GM12872 (cell line): Measurements from ENCODE around the gene SERPINA5.

Source experiments
- TF ChIP-seq, protein P1 (sequence below): IDR thresholded peaks from 3 replicates; pipeline ENCODE4 v1.5.1; 2011; ENCODE audit warnings: low read depth, mild to moderate bottlenecking, low read length, moderate library complexity; ENCODE audit not compliant: insufficient read depth

Gene SERPINA5

GRCh38 chr14:94562941-94563883 is 18.0 kb upstream of the SERPINA5 start:
- TF ChIP-seq, protein P1, sequence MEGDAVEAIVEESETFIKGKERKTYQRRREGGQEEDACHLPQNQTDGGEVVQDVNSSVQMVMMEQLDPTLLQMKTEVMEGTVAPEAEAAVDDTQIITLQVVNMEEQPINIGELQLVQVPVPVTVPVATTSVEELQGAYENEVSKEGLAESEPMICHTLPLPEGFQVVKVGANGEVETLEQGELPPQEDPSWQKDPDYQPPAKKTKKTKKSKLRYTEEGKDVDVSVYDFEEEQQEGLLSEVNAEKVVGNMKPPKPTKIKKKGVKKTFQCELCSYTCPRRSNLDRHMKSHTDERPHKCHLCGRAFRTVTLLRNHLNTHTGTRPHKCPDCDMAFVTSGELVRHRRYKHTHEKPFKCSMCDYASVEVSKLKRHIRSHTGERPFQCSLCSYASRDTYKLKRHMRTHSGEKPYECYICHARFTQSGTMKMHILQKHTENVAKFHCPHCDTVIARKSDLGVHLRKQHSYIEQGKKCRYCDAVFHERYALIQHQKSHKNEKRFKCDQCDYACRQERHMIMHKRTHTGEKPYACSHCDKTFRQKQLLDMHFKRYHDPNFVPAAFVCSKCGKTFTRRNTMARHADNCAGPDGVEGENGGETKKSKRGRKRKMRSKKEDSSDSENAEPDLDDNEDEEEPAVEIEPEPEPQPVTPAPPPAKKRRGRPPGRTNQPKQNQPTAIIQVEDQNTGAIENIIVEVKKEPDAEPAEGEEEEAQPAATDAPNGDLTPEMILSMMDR = no peak

DNA sequence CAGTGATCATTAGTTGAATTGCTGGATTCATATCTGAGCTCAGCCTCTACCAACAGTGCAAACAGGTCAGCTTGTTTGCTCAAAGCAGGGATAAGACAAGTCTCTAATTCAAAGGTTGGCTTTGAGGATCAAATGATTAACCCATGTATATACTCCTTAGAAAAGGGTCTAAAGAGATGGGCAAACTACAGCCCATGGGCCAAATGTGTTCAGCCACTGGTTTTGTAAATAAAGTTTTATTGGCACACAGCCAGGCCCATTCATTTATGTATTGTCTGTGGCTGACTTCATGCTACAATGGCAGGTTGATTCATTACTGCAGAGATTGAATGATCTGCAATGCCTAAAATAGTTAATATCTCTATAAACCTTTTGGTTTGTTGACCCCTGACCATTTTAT is 16.8 kb upstream of the SERPINA5 start:
- TF ChIP-seq, protein P1 = no peak

DNA sequence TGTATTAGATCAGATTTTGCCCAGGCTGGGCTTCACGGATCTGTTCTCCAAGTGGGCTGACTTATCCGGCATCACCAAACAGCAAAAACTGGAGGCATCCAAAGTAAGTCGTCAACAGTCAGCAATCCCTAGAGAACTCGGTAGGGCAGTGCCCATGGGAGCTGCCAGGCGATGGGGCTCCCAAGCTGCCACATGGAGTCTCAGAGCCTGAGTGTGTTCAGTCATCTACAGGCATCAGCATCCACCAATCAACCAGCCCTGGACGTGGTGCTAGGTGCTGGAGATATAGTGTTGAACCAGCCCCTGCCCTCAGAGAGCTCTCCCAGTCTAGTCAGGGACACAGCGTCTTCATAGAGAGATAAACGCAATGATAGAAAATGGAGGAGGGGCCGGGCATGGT is 13.0 kb upstream of the SERPINA5 start:
- TF ChIP-seq, protein P1 = no peak

DNA sequence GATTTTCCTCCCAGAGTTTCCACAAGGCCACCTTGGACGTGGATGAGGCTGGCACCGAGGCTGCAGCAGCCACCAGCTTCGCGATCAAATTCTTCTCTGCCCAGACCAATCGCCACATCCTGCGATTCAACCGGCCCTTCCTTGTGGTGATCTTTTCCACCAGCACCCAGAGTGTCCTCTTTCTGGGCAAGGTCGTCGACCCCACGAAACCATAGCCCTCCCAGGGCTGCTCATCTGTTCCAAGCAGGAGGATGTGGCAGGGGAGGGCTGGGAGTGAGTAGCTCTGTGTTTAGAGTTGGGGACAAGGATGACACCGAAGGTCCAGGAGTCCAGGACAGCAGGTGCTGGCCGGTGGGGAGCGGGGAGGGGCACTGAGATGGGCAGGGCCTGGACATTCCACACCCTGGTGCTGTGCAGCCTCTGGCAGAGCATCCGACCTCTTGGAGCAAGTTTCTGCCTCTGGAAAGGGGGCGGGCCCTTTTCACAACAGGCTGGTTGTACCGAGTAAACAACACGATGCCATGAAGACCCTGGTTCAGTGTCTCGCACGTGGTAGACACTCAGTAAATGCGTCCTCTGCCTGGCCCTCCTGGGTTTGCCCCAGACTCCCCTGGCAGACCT is 11.7 kb upstream of the SERPINA5 start:
- TF ChIP-seq, protein P1 = no peak

GRCh38 chr14:94570002-94570400 is 11.2 kb upstream of the SERPINA5 start:
- TF ChIP-seq, protein P1 = no peak

- TF ChIP-seq, protein P1 = no peak
Observed at GRCh38 chr14:94570440-94570839, 10.8 kb upstream of the SERPINA5 start.

- TF ChIP-seq, protein P1 = no peak
Observed at GRCh38 chr14:94571395-94571794, 9.8 kb upstream of the SERPINA5 start.
